HAP-1 (cell line): ENCODE results near the gene APBA3.

Experiments
- DNase-seq, 2 experiments: peaks; one replicate each; pipeline ENCODE4 v3.0.0-alpha.2; 2016 to 2020; ENCODE audit warnings: low spot score in 2 of 2
- H3K27me3 ChIP-seq: fragments of 250-450 bp; sonication (Bioruptor Pico); 2 replicates; pipeline ENCODE4 v1.5.1; 2020; ENCODE audit warnings: low read depth, mild to moderate bottlenecking, moderate library complexity
- H3K36me3 ChIP-seq: fragments of 250-450 bp; sonication (Bioruptor Pico); replicated peaks from 2 replicates; pipeline ENCODE4 v1.5.1; 2020; ENCODE audit warnings: mild to moderate bottlenecking
- H3K4me1 ChIP-seq: fragments of 250-450 bp; sonication (Bioruptor Pico); 2 replicates; pipeline ENCODE4 v1.5.1; 2020; ENCODE audit warnings: mild to moderate bottlenecking
- H3K4me3 ChIP-seq: fragments of 250-450 bp; sonication (Bioruptor Pico); 2 replicates; pipeline ENCODE4 v1.5.1; 2020; ENCODE audit warnings: mild to moderate bottlenecking, moderate library complexity
- H3K9me3 ChIP-seq: fragments of 250-450 bp; sonication (Bioruptor Pico); 2 replicates; pipeline ENCODE4 v1.5.1; 2020; ENCODE audit warnings: mild to moderate bottlenecking, moderate library complexity
- in situ Hi-C: fragments of 300-500 bp; cut with MboI; formaldehyde crosslinking; loops from 3 replicates; pipeline ENCODE4 v1.14.3; 2020; ENCODE audit warnings: low sequenced_read_pairs, inconsistent platforms, mixed read lengths

Gene APBA3

GRCh38 chr19:3736106-3736724 is 25.3 kb downstream of the APBA3 start:
- DNase-seq: no peak
- H3K27me3 ChIP-seq: peaks cover 2% of the 10 kb centered on the region; the same call in 1 of the 2 replicates
- H3K36me3 ChIP-seq: no peaks in the 10 kb centered on the region
- H3K9me3 ChIP-seq: no peaks in the 10 kb centered on the region
- no peaks in the 10 kb centered on the region for H3K4me1 ChIP-seq
- in situ Hi-C loops: no loop called here
- H3K4me3 ChIP-seq: no peak overlapping the region

- H3K9me3 ChIP-seq: no peaks in the 10 kb centered on the region
- DNase-seq: no peak
Measured at GRCh38 chr19:3734310-3734600, 27.2 kb downstream of the APBA3 start.

DNA sequence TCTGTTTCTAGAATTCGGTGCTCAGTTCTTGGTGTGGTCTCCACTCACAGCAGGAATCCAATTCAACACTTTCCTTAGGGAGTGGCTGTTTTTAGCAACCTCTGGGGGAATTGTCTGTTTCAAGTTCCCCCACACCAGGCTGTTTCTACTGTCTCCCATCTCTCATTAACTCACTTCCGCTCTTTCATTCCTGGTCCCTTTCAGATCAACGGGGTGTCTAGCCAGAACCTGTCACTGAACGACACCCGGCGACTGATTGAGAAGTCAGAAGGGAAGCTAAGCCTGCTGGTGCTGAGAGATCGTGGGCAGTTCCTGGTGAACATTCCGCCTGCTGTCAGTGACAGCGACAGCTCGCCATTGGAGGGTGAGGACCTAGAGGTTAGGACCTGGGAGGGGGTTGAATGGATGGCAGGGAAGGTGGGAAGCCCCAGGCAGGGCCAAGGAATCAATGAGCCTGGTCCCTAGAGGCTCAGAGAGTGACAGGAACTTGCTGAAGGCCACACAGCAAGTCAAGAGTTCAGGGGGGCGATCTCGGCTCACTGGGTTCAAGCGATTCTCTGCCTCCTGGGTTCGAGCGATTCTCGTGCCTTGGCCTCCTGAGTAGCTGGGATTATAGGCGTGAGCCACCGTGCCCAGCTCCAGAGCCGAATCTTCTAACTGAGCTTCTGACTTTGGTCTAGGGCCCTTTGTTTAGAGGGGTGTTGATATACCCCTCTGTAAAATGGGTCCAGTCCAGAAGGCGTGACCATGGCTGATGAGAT is 27.8 kb downstream of the APBA3 start:
- Histone ChIP-seq H3K27me3 (peaks cover 2% of the 10 kb centered on the region; the same call in 1 of the 2 replicates), H3K4me1 (no peaks in the 10 kb centered on the region), H3K9me3 (no peaks in the 10 kb centered on the region), H3K4me3 (no peak overlapping the region), H3K36me3 (no peaks in the 10 kb centered on the region)
- in situ Hi-C loops: no loop called here
- DNase-seq: no peak

More at GRCh38 chr19:3734310-3734600, 27.2 kb downstream of the APBA3 start:
- Histone ChIP-seq H3K36me3 (no peaks in the 10 kb centered on the region), H3K4me1 (no peaks in the 10 kb centered on the region), H3K4me3 (no peak overlapping the region), H3K27me3 (peaks cover 2% of the 10 kb centered on the region; the same call in 1 of the 2 replicates)
- in situ Hi-C loops: no loop called here

DNA sequence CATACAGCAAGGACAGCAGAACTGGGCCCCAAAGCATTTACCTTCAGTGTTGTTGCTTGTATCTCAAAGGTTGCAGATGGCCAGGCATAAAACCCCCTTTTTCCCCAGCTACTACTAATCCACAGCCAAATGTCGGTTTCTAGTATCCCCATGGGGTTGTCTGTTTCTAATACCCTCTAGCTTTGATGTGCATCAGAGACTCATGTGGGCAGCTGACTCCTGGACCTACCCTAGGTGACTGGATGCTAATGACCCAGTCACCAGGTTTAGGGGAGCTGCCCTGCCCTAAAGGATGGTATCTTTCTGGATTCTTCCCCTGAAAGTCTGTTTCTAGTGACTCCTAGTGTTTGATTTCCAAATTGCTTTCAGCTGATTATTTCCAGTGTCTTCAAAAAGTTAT is 29.4 kb downstream of the APBA3 start:
- no peaks in the 10 kb centered on the region for H3K36me3 ChIP-seq
- no peaks in the 10 kb centered on the region for H3K4me1 ChIP-seq
- H3K27me3 ChIP-seq: no peaks in the 10 kb centered on the region; the same call in 1 of the 2 replicates
- DNase-seq: no peak
- no peak overlapping the region for H3K4me3 ChIP-seq
- in situ Hi-C loops: no loop called here
- H3K9me3 ChIP-seq: no peaks in the 10 kb centered on the region

GRCh38 chr19:3730457-3730958 is 31.0 kb downstream of the APBA3 start:
- no peak for DNase-seq
- Histone ChIP-seq H3K4me3 (no peak overlapping the region), H3K36me3 (no peaks in the 10 kb centered on the region), H3K9me3 (no peaks in the 10 kb centered on the region), H3K4me1 (no peaks in the 10 kb centered on the region), H3K27me3 (no peaks in the 10 kb centered on the region)
- in situ Hi-C loops: no loop called here

DNA sequence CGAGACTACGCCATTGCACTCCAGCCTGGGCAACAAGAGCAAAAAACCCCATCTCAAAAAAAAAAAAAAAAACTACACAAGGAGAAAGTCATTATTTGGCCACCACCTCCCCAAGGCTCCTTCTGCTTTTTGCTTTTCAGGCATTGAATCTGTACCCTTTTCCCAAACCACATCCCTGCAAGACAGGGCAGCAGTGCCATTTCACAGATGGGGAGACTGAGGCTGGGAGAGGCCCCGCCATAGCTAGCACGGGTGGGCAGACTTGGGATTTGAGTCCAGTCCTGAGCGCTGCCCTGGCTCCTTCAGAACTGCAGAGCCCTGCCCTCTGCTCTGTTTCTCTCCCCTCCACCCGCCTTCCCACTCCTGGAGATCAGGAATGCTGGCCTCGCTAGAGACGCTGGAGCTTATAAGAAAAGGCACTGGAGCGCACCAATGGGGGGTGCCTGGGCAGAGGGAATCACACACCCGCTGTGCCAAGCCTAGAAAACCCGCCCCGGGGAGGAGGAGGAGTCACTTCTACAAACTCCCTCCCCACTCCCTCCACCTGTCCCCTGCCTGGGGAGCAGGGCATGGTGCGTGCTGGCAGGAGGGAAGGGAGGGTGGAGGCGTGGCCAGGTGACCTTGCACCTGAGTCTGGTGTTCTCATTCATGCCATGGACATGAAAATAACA is 35.7 kb downstream of the APBA3 start:
- no peaks in the 10 kb centered on the region for H3K9me3 ChIP-seq
- DNase-seq: no peak
- peaks cover 4% of the 10 kb centered on the region; the same call in 1 of the 2 replicates for H3K27me3 ChIP-seq
- in situ Hi-C loops: no loop called here
- peaks cover 4% of the 10 kb centered on the region for H3K4me1 ChIP-seq
- H3K36me3 ChIP-seq: no peaks in the 10 kb centered on the region
- no peak overlapping the region for H3K4me3 ChIP-seq

DNA sequence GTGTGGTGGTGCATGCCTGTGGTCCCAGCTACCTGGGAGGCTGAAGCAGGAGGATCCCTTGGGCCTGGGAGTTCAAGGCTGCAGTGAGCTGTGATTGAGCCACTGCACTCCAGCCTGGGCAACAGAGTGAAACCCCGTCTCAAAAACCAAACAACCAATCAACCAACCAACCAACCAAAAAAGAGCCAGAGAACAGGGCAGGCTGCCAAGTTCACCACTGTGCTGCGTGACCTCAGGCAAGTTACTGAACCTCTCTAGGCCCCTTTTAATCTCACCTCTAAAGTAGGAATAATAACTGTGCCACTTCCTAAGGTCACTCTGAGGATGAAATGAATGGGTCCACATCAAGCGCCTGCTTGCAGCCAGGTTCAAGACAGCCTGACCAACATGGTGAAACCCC is 36.4 kb downstream of the APBA3 start:
- peaks cover 4% of the 10 kb centered on the region; the same call in 1 of the 2 replicates for H3K27me3 ChIP-seq
- DNase-seq: no peak

GRCh38 chr19:3723883-3724282 is 37.6 kb downstream of the APBA3 start:
- H3K9me3 ChIP-seq: no peaks in the 10 kb centered on the region
- peaks cover 4% of the 10 kb centered on the region for H3K4me1 ChIP-seq
- no peaks in the 10 kb centered on the region for H3K36me3 ChIP-seq
- in situ Hi-C loops: no loop called here
- H3K4me3 ChIP-seq: no peak overlapping the region
- peaks cover 4% of the 10 kb centered on the region; the same call in 1 of the 2 replicates for H3K27me3 ChIP-seq
- peak; percentile 28 to 47 for DNase-seq

More for the DNA sequence above, 36.4 kb downstream of the APBA3 start:
- H3K9me3 ChIP-seq: no peaks in the 10 kb centered on the region
- in situ Hi-C loops: no loop called here
- H3K36me3 ChIP-seq: no peaks in the 10 kb centered on the region
- peaks cover 4% of the 10 kb centered on the region for H3K4me1 ChIP-seq
- H3K4me3 ChIP-seq: no peak overlapping the region

DNA sequence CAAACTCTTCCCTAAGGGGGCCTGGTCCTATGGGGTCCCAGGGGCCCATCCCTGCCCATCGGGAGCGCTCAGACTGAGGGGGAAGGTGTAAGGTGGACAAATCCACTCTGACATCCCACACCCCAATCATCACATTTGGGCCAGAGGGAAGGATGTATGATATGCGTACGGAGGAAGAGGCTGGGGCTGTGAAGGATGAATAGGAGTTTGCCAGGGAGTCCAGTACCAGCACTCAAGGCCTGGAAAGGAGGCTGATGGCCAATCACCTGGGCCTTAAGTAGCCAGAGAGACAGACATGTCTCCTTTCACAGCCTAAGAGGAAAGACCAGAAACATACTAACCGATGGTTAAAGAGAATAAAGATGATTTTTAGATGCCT is 38.4 kb downstream of the APBA3 start:
- DNase-seq: no peak
- Histone ChIP-seq H3K4me1 (peaks cover 4% of the 10 kb centered on the region), H3K27me3 (peaks cover 4% of the 10 kb centered on the region; the same call in 1 of the 2 replicates), H3K9me3 (no peaks in the 10 kb centered on the region), H3K36me3 (no peaks in the 10 kb centered on the region), H3K4me3 (no peak overlapping the region)
- in situ Hi-C loops: no loop called here

DNA sequence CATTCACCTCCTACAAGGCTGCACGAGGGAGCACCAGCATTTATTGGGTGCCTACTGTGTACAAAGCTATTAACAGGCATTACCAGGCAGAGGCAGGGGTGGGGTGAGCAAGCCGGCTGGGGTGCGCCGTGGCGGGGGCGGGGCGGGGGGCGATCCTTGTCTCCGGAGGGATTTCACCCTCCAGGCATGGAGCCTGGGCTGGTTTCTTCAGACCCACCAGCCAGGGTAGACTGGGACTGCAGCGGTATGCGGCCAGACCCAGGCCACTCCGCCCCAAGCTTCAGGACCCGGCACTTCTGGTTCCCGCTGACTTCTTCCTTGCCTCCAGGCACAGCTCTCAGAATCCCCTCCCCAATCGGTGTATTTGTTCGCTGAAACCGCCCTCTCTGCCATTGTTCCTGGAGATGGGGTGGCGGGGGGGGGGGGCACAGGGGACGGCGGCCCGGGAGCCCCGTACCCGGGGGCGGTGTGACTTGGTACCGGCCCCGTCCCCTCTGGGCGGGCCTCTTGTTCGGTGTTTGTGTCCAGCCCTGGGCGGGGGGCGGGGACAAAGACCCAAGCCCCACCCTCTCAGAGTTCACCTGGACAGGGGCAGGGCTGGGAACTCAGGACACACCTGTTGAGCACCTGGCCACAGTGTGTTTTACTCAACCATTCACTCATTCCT is 38.9 kb downstream of the APBA3 start:
- H3K9me3 ChIP-seq: no peaks in the 10 kb centered on the region
- H3K4me1 ChIP-seq: peaks cover 4% of the 10 kb centered on the region
- peak overlapping the region; percentile 32 for H3K4me3 ChIP-seq
- in situ Hi-C loops: no loop called here
- DNase-seq: peak in 1 of 2 experiments; percentile 46
- peaks cover 4% of the 10 kb centered on the region; the same call in 1 of the 2 replicates for H3K27me3 ChIP-seq
- no peaks in the 10 kb centered on the region for H3K36me3 ChIP-seq

DNA sequence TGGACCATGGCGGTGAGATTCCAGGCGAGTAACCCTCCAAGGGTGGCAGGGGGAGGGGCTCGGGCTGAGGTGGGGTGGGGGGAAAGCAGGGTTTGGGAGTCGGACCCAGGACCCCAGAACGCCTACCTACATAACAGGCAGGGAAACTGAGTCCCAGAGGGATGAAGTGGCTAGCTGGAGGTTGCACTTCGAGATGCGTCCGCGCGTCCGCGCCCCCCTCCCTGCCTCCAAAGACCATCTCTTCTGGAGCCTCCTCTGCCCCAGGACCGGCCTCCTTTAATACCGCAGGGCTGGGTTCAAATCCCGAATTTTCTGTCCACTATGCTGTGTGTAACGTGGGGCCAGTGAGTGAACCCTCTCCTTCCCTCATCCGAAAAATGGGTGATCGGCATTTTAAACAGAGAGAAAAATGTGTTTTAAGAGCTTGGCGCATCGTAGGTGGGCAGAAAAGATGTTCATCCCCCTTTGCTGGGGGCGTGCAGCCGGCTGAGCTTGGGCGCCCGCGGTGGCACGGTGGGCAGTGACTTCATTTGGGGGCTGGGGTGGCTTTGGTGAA is 39.5 kb downstream of the APBA3 start:
- peaks cover 4% of the 10 kb centered on the region; the same call in 1 of the 2 replicates for H3K27me3 ChIP-seq
- no peaks in the 10 kb centered on the region for H3K9me3 ChIP-seq
- in situ Hi-C loops: no loop called here
- H3K4me1 ChIP-seq: peaks cover 4% of the 10 kb centered on the region
- DNase-seq: no peak
- H3K4me3 ChIP-seq: peak overlapping the region; percentile 32
- no peaks in the 10 kb centered on the region for H3K36me3 ChIP-seq

DNA sequence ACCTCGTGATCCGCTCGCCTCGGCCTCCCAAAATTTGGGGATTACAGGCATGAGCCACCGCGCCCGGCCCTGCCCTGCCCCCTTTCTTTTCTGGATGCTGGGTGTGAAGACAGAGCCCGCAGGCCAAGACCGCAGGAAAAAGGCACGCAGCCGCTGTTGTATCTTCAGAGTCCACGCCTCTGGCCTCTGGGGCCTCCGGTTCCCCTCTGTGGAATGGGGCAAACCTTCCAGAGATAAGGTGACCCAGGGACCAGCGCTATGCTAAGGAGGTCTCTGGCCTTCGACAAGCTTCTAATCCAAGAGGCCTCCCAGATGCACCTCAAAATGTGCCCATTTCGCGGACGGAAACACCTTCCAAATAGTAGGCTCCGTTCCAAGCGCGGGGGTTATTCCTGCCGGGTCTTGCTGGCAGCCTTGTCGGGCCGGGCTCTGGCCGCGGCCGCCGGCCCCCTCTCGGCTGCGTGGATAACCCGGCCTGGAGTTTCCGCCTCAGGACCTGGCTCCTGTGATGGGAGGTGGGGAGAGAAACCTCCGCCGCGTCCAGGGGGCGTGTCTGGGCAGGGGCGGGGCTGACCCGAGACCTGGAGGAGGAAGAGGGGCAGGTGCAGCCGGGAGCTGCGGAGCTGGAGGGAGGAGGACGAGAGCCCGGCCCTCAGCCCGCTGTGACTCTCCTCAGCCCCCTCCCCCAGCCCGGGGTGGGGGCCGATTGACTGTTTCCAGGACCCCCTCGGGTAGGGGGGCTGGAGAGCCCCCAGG is 40.2 kb downstream of the APBA3 start:
- H3K4me1 ChIP-seq: peaks cover 4% of the 10 kb centered on the region
- no peaks in the 10 kb centered on the region for H3K36me3 ChIP-seq
- DNase-seq: peak; percentile 84 to 97
- in situ Hi-C loops: no loop called here
- no peaks in the 10 kb centered on the region for H3K9me3 ChIP-seq
- H3K27me3 ChIP-seq: peaks cover 4% of the 10 kb centered on the region; the same call in 1 of the 2 replicates
- peak overlapping the region; percentile 32 for H3K4me3 ChIP-seq
